PC-3 (cell line): Measurements from ENCODE around the gene SRGAP3. TPM values are rescaled to one million over a fixed set of nuclear protein-coding genes. Genes with fewer than 3 reads are reported as not detected.

ENCODE experiments used
- ATAC-seq: fragments of 200-7000 bp; cut with Tn5 transposase; 2 replicates; pipeline ENCODE4 v1.9.1; 2020; ENCODE audit warnings: mild to moderate bottlenecking, moderate library complexity
- BruUV-seq: library from RNA; stranded (reverse); fragments of 400-500 nt; replicated peaks from 2 replicates; lab custom pipeline; 2021; lab: Mats Ljungman, UMichigan
- CTCF ChIA-PET: fragments of 300-600 bp; sonication (Branson Sonifier 250); formaldehyde crosslinking; loops from one replicate; lab custom pipeline; 2022; ENCODE audit warnings: antibody characterized with exemption; lab: Charles Lee
- POLR2A ChIA-PET: fragments of 300-600 bp; sonication (Branson Sonifier 250); formaldehyde crosslinking; loops from one replicate; lab custom pipeline; 2022; ENCODE audit warnings: antibody characterized with exemption; ENCODE audit not compliant: unreplicated experiment; lab: Charles Lee
- DNase-seq: peaks from one replicate; pipeline ENCODE4 v3.0.0-alpha.2; 2015
- H2AFZ ChIP-seq: fragments of 300-600 bp; sonication (generic); 2 replicates; pipeline ENCODE4 v1.6.0; 2016; ENCODE audit warnings: antibody characterized with exemption, low read length
- H3F3A ChIP-seq: fragments of 300-600 bp; sonication (generic); one replicate; pipeline ENCODE4 v1.6.0; 2017; ENCODE audit warnings: antibody characterized with exemption, low read length, control low read depth, mild to moderate bottlenecking; ENCODE audit not compliant: unreplicated experiment
- H3K27ac ChIP-seq: fragments of 300-600 bp; sonication (generic); 2 replicates; pipeline ENCODE4 v1.5.1; 2016; ENCODE audit warnings: mild to moderate bottlenecking, low read length
- H3K27me3 ChIP-seq: fragments of 300-600 bp; sonication (generic); 2 replicates; pipeline ENCODE4 v1.6.1; 2016; ENCODE audit warnings: low read length, mixed read lengths
- H3K36me3 ChIP-seq: fragments of 300-600 bp; sonication (generic); 2 replicates; pipeline ENCODE4 v1.6.1; 2016; ENCODE audit warnings: low read depth, mixed run types, low read length, mixed read lengths
- H3K4me1 ChIP-seq: fragments of 300-600 bp; sonication (generic); 2 replicates; pipeline ENCODE4 v1.5.1; 2016; ENCODE audit warnings: low read length; ENCODE audit not compliant: insufficient read depth
- H3K4me2 ChIP-seq: fragments of 300-600 bp; sonication (generic); 2 replicates; pipeline ENCODE4 v1.6.0; 2016; ENCODE audit warnings: low read length
- H3K4me3 ChIP-seq: fragments of 300-600 bp; sonication (generic); 2 replicates; pipeline ENCODE4 v1.5.1; 2016; ENCODE audit warnings: mild to moderate bottlenecking, low read length, mixed read lengths
- H3K79me2 ChIP-seq: fragments of 300-600 bp; sonication (generic); 2 replicates; pipeline ENCODE4 v1.6.1; 2017; ENCODE audit warnings: low read length, mixed read lengths
- H3K9ac ChIP-seq: fragments of 300-600 bp; sonication (generic); 2 replicates; pipeline ENCODE4 v1.6.0; 2016; ENCODE audit warnings: mild to moderate bottlenecking, low read length
- H3K9me2 ChIP-seq: fragments of 300-600 bp; sonication (generic); replicated peaks from 2 replicates; pipeline ENCODE4 v1.6.1; 2016; ENCODE audit warnings: mixed run types, low read length, mixed read lengths
- H3K9me3 ChIP-seq: fragments of 300-600 bp; sonication (generic); 2 replicates; pipeline ENCODE4 v1.6.1; 2016; ENCODE audit warnings: low read length, mixed read lengths
- H4K20me1 ChIP-seq: fragments of 300-600 bp; sonication (generic); 2 replicates; pipeline ENCODE4 v1.6.1; 2016; ENCODE audit warnings: low read length, mixed read lengths
- CTCF ChIP-seq: fragments of 300-600 bp; sonication (generic); conservative IDR thresholded peaks from 2 replicates; pipeline ENCODE4 v1.5.1; 2017; ENCODE audit warnings: antibody characterized with exemption, low read depth, mild to moderate bottlenecking, low read length
- EZH2 ChIP-seq: fragments of 300-600 bp; sonication (generic); IDR thresholded peaks from one replicate; pipeline ENCODE4 v1.6.1; 2017; ENCODE audit warnings: antibody characterized with exemption, mild to moderate bottlenecking, low read length; ENCODE audit not compliant: unreplicated experiment
- EZH2phosphoT487 ChIP-seq: fragments of 300-600 bp; sonication (generic); IDR thresholded peaks from 2 replicates; pipeline ENCODE4 v1.6.1; 2018; ENCODE audit warnings: mild to moderate bottlenecking, antibody characterized with exemption, low read length, borderline replicate concordance
- intact Hi-C: fragments of 100-400 bp; cut with micrococcal nuclease; formaldehyde crosslinking; loops from 2 replicates; pipeline ENCODE4 v1.9.0; 2023
- total RNA-seq: library from RNA; depleted of rRNA; stranded (reverse); fragments of >200 nt; gene quantifications from 2 replicates; pipeline ENCODE4 v1.2.3, GENCODE V29; 2014

The SRGAP3 gene
- total RNA-seq, 1 experiment from 2014 or later = 7.5 TPM

- Histone ChIP-seq H3K9ac (no peak overlapping the region), H3K4me2 (no peak overlapping the region), H3K4me1 (no peaks in the 10 kb centered on the region), H3K36me3 (no peaks in the 10 kb centered on the region), H3K27ac (no peak overlapping the region), H3K27me3 (no peaks in the 10 kb centered on the region), H3K79me2 (no peaks in the 10 kb centered on the region), H3K4me3 (no peak overlapping the region), H2AFZ (no peak overlapping the region), H3K9me3 (no peaks in the 10 kb centered on the region), H4K20me1 (no peaks in the 10 kb centered on the region), H3K9me2 (no peaks in the 10 kb centered on the region), H3F3A (no peaks in the 10 kb centered on the region)
- no TSS peak for BruUV-seq
- DNase-seq = no peak
- no peak for TF ChIP-seq CTCF
- no peak for TF ChIP-seq EZH2phosphoT487
- no peak for TF ChIP-seq EZH2
- POLR2A ChIA-PET = no interaction called here
- ATAC-seq = no peak
- CTCF ChIA-PET = no interaction called here
- intact Hi-C loops = no loop called here
Measured at GRCh38 chr3:9064251-9064650, 185.2 kb downstream of the SRGAP3 start.

GRCh38 chr3:9062570-9062969 is 186.9 kb downstream of the SRGAP3 start:
- intact Hi-C loops = no loop called here
- H3K9me3 ChIP-seq = no peaks in the 10 kb centered on the region
- ChIA-PET CTCF (no interaction called here), POLR2A (no interaction called here)
- H3K4me1 ChIP-seq = no peaks in the 10 kb centered on the region
- no peak for TF ChIP-seq CTCF
- no peak for TF ChIP-seq EZH2
- TF ChIP-seq EZH2phosphoT487 = no peak
- no peak overlapping the region for H3K27ac ChIP-seq
- H3K36me3 ChIP-seq = no peaks in the 10 kb centered on the region
- H3F3A ChIP-seq = no peaks in the 10 kb centered on the region
- H3K9me2 ChIP-seq = no peaks in the 10 kb centered on the region
- no peaks in the 10 kb centered on the region for H4K20me1 ChIP-seq
- no peaks in the 10 kb centered on the region for H3K79me2 ChIP-seq
- H3K4me2 ChIP-seq = no peak overlapping the region
- H3K27me3 ChIP-seq = no peaks in the 10 kb centered on the region
- H3K4me3 ChIP-seq = no peak overlapping the region
- DNase-seq (no peak), ATAC-seq (no peak)
- H2AFZ ChIP-seq = no peak overlapping the region
- BruUV-seq = no TSS peak
- H3K9ac ChIP-seq = no peak overlapping the region

GRCh38 chr3:9061634-9062033 is 187.8 kb downstream of the SRGAP3 start:
- no peaks in the 10 kb centered on the region for H3F3A ChIP-seq
- H3K36me3 ChIP-seq = no peaks in the 10 kb centered on the region
- BruUV-seq = no TSS peak
- H3K9me3 ChIP-seq = no peaks in the 10 kb centered on the region
- H3K9ac ChIP-seq = no peak overlapping the region
- no peak overlapping the region for H2AFZ ChIP-seq
- DNase-seq = no peak
- no peaks in the 10 kb centered on the region for H3K9me2 ChIP-seq
- TF ChIP-seq CTCF (no peak), EZH2phosphoT487 (no peak), EZH2 (no peak)
- H3K27me3 ChIP-seq = no peaks in the 10 kb centered on the region
- ChIA-PET POLR2A (no interaction called here), CTCF (no interaction called here)
- no peaks in the 10 kb centered on the region for H3K79me2 ChIP-seq
- intact Hi-C loops = no loop called here
- H3K4me2 ChIP-seq = no peak overlapping the region
- ATAC-seq = no peak
- H3K27ac ChIP-seq = no peak overlapping the region
- H3K4me3 ChIP-seq = no peak overlapping the region
- H3K4me1 ChIP-seq = no peaks in the 10 kb centered on the region
- H4K20me1 ChIP-seq = no peaks in the 10 kb centered on the region
